Measurements from ENCODE around the gene HOXA3. TPM values are rescaled to one million over a fixed set of nuclear protein-coding genes. Genes with fewer than 3 reads are reported as not detected.

HOXA3 gene
- total and polyA plus RNA-seq, 8 donors: 0.87 to 42.6 (median 5.0) TPM

- Histone ChIP-seq H3K4me3 (no peak overlapping the region), H3K27ac (no peak overlapping the region), H3K27me3 (peaks cover 0 to 10% (median 0%) of the 10 kb centered on the region in 3 donors), H3K9me3 (peaks cover 0 to 4% (median 2%) of the 10 kb centered on the region in 4 donors), H3K36me3 (no peaks in the 10 kb centered on the region), H3K4me1 (no peaks in the 10 kb centered on the region)
- 66 to 77% (median 70%) methylated on average over 6 of the region's 6 CpGs for WGBS, 5 donors
- intact Hi-C loops (cut with DNase I; ENCODE audit: low total_unique reads): no loop called here
- TF ChIP-seq, protein P1, sequence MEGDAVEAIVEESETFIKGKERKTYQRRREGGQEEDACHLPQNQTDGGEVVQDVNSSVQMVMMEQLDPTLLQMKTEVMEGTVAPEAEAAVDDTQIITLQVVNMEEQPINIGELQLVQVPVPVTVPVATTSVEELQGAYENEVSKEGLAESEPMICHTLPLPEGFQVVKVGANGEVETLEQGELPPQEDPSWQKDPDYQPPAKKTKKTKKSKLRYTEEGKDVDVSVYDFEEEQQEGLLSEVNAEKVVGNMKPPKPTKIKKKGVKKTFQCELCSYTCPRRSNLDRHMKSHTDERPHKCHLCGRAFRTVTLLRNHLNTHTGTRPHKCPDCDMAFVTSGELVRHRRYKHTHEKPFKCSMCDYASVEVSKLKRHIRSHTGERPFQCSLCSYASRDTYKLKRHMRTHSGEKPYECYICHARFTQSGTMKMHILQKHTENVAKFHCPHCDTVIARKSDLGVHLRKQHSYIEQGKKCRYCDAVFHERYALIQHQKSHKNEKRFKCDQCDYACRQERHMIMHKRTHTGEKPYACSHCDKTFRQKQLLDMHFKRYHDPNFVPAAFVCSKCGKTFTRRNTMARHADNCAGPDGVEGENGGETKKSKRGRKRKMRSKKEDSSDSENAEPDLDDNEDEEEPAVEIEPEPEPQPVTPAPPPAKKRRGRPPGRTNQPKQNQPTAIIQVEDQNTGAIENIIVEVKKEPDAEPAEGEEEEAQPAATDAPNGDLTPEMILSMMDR (IDR thresholded peaks at IDR 0.05): no peak
- DNase-seq: no peak
These were observed 80.6 kb downstream of the HOXA3 start for GRCh38 chr7:27071622-27072390.

DNA sequence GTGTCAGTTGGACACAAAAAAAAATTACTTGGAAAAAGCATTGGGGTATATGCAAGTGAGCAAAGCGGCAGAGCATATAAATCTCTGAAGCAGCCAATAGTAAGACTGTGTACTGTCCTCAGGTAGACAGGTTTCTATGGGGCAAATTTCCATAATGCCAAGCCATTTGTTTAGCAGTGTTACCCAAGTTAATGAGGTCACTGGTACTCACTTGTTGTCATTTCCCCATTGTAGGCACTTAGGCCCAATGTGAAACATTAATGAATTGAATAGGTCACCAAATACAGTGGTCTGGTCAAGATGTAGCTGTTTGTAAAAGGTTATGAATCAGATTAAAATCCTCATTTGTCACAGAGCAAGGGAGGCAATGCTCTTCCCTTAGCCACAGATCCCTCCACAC lies 84.1 kb downstream of the HOXA3 start:
- H3K9me3 ChIP-seq: no peaks in the 10 kb centered on the region
- peaks cover 0 to 7% (median 0%) of the 10 kb centered on the region in 3 donors for H3K27me3 ChIP-seq
- WGBS, 5 donors: 83 to 100% (median 97%) methylated on average over 1 of the region's 1 CpG

DNA sequence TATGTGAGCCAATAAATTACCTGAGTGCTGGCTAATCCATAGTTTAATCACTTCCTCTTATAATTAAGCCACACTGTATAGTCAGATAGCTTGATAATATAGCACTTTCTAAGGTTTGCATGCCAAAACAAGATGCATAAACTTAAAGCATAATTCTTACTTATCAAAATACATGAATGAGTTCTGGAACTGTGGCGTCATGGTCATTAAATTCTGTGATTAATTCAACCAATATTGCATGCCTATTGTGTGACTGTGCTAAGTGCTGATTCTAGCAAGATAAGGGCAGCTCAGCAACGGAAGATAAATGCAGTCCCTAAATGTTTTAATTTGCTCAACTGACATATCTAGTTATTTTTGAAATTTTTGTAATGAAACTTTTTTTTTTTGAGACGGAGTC lies 86.2 kb downstream of the HOXA3 start:
- H3K4me1 ChIP-seq: peaks cover 0 to 7% (median 0%) of the 10 kb centered on the region in 4 donors
- no peaks in the 10 kb centered on the region for H3K9me3 ChIP-seq
- H3K4me3 ChIP-seq: no peak overlapping the region
- H3K27me3 ChIP-seq: peaks cover 0 to 7% (median 0%) of the 10 kb centered on the region in 3 donors
- DNase-seq: no peak
- no peaks in the 10 kb centered on the region for H3K36me3 ChIP-seq
- 61 to 82% (median 64%) methylated on average over 3 of the region's 3 CpGs for WGBS, 5 donors
- TF ChIP-seq, protein P1 (IDR thresholded peaks at IDR 0.05): no peak
- TF ChIP-seq POLR2A (IDR thresholded peaks at IDR 0.05) (no peak), POLR2AphosphoS5 (IDR thresholded peaks at IDR 0.05) (no peak), EP300 (IDR thresholded peaks at IDR 0.05) (no peak)
- intact Hi-C loops (cut with DNase I; ENCODE audit: low total_unique reads): no loop called here
- H3K27ac ChIP-seq: no peak overlapping the region

More for the DNA sequence above, 84.1 kb downstream of the HOXA3 start:
- intact Hi-C loops (cut with DNase I; ENCODE audit: low total_unique reads): no loop called here
- TF ChIP-seq POLR2AphosphoS5 (IDR thresholded peaks at IDR 0.05) (no peak), POLR2A (IDR thresholded peaks at IDR 0.05) (no peak), EP300 (IDR thresholded peaks at IDR 0.05) (no peak)
- no peak for DNase-seq
- Histone ChIP-seq H3K27ac (no peak overlapping the region), H3K4me3 (no peak overlapping the region), H3K36me3 (no peaks in the 10 kb centered on the region), H3K4me1 (peaks cover 0 to 7% (median 0%) of the 10 kb centered on the region in 4 donors)

DNA sequence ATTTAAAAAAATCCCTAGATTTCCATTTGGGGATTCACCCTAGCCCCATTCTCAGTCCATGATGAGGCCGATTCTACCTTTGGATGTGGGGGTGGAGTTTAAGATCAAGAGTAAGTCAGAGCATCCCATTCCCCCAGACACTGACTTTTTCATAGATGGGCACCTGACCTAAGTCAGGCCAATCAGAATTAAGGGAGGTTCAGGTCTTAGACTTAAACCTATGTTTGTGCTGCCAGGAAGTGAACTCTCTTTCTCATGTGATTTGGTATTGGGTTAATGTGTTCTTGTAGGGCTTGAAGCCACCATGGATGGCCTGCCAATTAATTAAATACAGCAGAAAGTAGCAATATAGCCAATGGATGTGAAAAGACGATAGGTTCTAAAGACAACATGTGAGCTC lies 86.7 kb downstream of the HOXA3 start:
- no peak for DNase-seq
- intact Hi-C loops (cut with DNase I; ENCODE audit: low total_unique reads): no loop called here
- TF ChIP-seq POLR2A (IDR thresholded peaks at IDR 0.05) (no peak), POLR2AphosphoS5 (IDR thresholded peaks at IDR 0.05) (no peak), EP300 (IDR thresholded peaks at IDR 0.05) (no peak)
- TF ChIP-seq, protein P1 (IDR thresholded peaks at IDR 0.05): no peak

DNA sequence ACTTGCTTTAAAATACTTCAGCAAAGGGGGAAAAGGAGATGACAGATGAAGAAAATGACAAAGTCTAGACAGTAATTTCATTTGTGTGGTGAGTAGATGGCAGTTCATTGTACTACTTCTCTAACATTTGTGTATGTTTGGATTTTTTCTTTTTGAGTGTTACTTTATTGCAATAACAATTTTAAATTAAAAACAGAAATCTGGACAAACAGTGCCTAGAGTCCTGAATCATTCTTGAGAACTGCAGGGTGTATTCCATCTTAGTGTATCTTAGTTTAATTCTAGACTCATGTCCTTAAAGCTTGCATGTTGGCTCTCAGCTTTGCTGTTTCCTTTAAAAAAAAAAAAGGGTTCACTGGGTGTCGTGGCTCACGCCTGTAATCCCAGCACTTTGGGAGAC lies 87.7 kb downstream of the HOXA3 start:
- Histone ChIP-seq H3K4me1 (peaks cover 0 to 7% (median 0%) of the 10 kb centered on the region in 4 donors), H3K27ac (no peak overlapping the region), H3K27me3 (peaks cover 0 to 3% (median 0%) of the 10 kb centered on the region in 3 donors), H3K4me3 (no peak overlapping the region), H3K9me3 (no peaks in the 10 kb centered on the region), H3K36me3 (no peaks in the 10 kb centered on the region)
- intact Hi-C loops (cut with DNase I; ENCODE audit: low total_unique reads): no loop called here
- no peak for DNase-seq
- WGBS, 5 donors: 74 to 95% (median 87%) methylated on average over 2 of the region's 2 CpGs
- no peak for TF ChIP-seq POLR2A (IDR thresholded peaks at IDR 0.05)
- no peak for TF ChIP-seq EP300 (IDR thresholded peaks at IDR 0.05)
- TF ChIP-seq, protein P1 (IDR thresholded peaks at IDR 0.05): no peak
- TF ChIP-seq POLR2AphosphoS5 (IDR thresholded peaks at IDR 0.05): no peak

More for the DNA sequence above, 86.7 kb downstream of the HOXA3 start:
- no peak overlapping the region for H3K27ac ChIP-seq
- H3K36me3 ChIP-seq: no peaks in the 10 kb centered on the region
- H3K27me3 ChIP-seq: peaks cover 0 to 7% (median 0%) of the 10 kb centered on the region in 3 donors
- peaks cover 0 to 7% (median 0%) of the 10 kb centered on the region in 4 donors for H3K4me1 ChIP-seq
- 88 to 99% (median 94%) methylated on average over 2 of the region's 2 CpGs for WGBS, 5 donors
- no peak overlapping the region for H3K4me3 ChIP-seq
- no peaks in the 10 kb centered on the region for H3K9me3 ChIP-seq
